Trophoblast cell (in vitro differentiated cells and primary cell): Measurements from ENCODE around the gene FNDC3B.

ENCODE experiments used
- DNase-seq, 2 donors: peaks; one replicate each; pipeline ENCODE4 v3.0.0-alpha.2; 2016
- H2AFZ ChIP-seq: 2 replicates; pipeline ENCODE4 v1.6.1; 2013; ENCODE audit warnings: low read length, moderate library complexity, mild to moderate bottlenecking; ENCODE audit not compliant: insufficient read depth, poor library complexity
- H2AK5ac ChIP-seq: 2 replicates; pipeline ENCODE4 v1.6.1; 2013; ENCODE audit warnings: mild to moderate bottlenecking, low read length
- H2BK120ac ChIP-seq: 2 replicates; pipeline ENCODE4 v1.6.1; 2013; ENCODE audit warnings: low read length, mild to moderate bottlenecking, moderate library complexity; ENCODE audit not compliant: insufficient read depth, poor library complexity
- H2BK12ac ChIP-seq: 2 replicates; pipeline ENCODE4 v1.6.1; 2013; ENCODE audit warnings: mild to moderate bottlenecking, low read length, moderate library complexity
- H2BK5ac ChIP-seq: 2 replicates; pipeline ENCODE4 v1.6.1; 2013; ENCODE audit warnings: low read length, low read depth, moderate library complexity, mild to moderate bottlenecking; ENCODE audit not compliant: poor library complexity
- H3K14ac ChIP-seq: 2 replicates; pipeline ENCODE4 v1.6.1; 2013; ENCODE audit warnings: mild to moderate bottlenecking, low read length
- H3K18ac ChIP-seq: 2 replicates; pipeline ENCODE4 v1.6.1; 2013; ENCODE audit warnings: mild to moderate bottlenecking, low read length
- H3K23ac ChIP-seq: 2 replicates; pipeline ENCODE4 v1.6.1; 2013; ENCODE audit warnings: low read length
- H3K27ac ChIP-seq: 2 replicates; pipeline ENCODE4 v1.5.1; 2013; ENCODE audit warnings: low read depth, mild to moderate bottlenecking, inconsistent platforms, low read length, moderate library complexity
- H3K27me3 ChIP-seq: 2 replicates; pipeline ENCODE4 v1.6.1; 2013; ENCODE audit warnings: inconsistent platforms, mild to moderate bottlenecking, low read length, moderate library complexity; ENCODE audit not compliant: insufficient read depth
- H3K36me3 ChIP-seq, 2 experiments: 1 replicate in 1 of 2; 2 replicates in 1 of 2; pipeline ENCODE4 v1.6.1; 2013; ENCODE audit warnings: low read length in 2 of 2, mild to moderate bottlenecking in 2 of 2, moderate library complexity in 1 of 2; ENCODE audit not compliant: insufficient read depth in 2 of 2, control insufficient read depth in 1 of 2
- H3K4ac ChIP-seq: 2 replicates; pipeline ENCODE4 v1.6.1; 2013; ENCODE audit warnings: low read depth, mild to moderate bottlenecking, low read length, moderate library complexity
- H3K4me1 ChIP-seq, 2 experiments: 1 replicate in 1 of 2; 2 replicates in 1 of 2; pipeline ENCODE4 v1.6.1; 2013; ENCODE audit warnings: low read length in 2 of 2, mild to moderate bottlenecking in 2 of 2, moderate library complexity in 1 of 2; ENCODE audit not compliant: insufficient read depth in 2 of 2, control insufficient read depth in 1 of 2
- H3K4me2 ChIP-seq: 2 replicates; pipeline ENCODE4 v1.6.1; 2013; ENCODE audit warnings: inconsistent platforms, mild to moderate bottlenecking, low read length, moderate library complexity
- H3K4me3 ChIP-seq: 2 replicates; pipeline ENCODE4 v1.5.1; 2013; ENCODE audit warnings: mild to moderate bottlenecking, low read depth, low read length, inconsistent platforms
- H3K79me1 ChIP-seq: one replicate; pipeline ENCODE4 v1.6.1; 2013; ENCODE audit warnings: low read length
- H3K79me2 ChIP-seq: 2 replicates; pipeline ENCODE4 v1.6.1; 2013; ENCODE audit warnings: low read length, mild to moderate bottlenecking; ENCODE audit not compliant: control insufficient read depth, insufficient read depth, poor library complexity
- H3K9ac ChIP-seq: 2 replicates; pipeline ENCODE4 v1.6.1; 2013; ENCODE audit warnings: mild to moderate bottlenecking, low read length
- H3K9me3 ChIP-seq: 2 replicates; pipeline ENCODE4 v1.6.1; 2013; ENCODE audit warnings: low read depth, mild to moderate bottlenecking, control low read depth, inconsistent platforms, low read length; ENCODE audit not compliant: insufficient read depth
- H4K12ac ChIP-seq: 2 replicates; pipeline ENCODE4 v1.6.1; 2013; ENCODE audit warnings: low read depth, mild to moderate bottlenecking, low read length, moderate library complexity
- H4K8ac ChIP-seq: 2 replicates; pipeline ENCODE4 v1.6.1; 2013; ENCODE audit warnings: low read depth, mild to moderate bottlenecking, low read length, moderate library complexity
- H4K91ac ChIP-seq: one replicate; pipeline ENCODE4 v1.6.1; 2013; ENCODE audit warnings: low read depth, mild to moderate bottlenecking, low read length, moderate library complexity
- WGBS: extraction: QIAGEN DNeasy Blood & Tissue Kit; methylation state at CpG from one replicate; pipeline ENCODE4 v1.1.7; 2013; ENCODE audit warnings: missing lambda C conversion rate; ENCODE audit not compliant: insufficient read length, insufficient coverage; ENCODE audit errors: extremely low coverage; 5-methylcytosine and 5-hydroxymethylcytosine counted together

FNDC3B gene

DNA sequence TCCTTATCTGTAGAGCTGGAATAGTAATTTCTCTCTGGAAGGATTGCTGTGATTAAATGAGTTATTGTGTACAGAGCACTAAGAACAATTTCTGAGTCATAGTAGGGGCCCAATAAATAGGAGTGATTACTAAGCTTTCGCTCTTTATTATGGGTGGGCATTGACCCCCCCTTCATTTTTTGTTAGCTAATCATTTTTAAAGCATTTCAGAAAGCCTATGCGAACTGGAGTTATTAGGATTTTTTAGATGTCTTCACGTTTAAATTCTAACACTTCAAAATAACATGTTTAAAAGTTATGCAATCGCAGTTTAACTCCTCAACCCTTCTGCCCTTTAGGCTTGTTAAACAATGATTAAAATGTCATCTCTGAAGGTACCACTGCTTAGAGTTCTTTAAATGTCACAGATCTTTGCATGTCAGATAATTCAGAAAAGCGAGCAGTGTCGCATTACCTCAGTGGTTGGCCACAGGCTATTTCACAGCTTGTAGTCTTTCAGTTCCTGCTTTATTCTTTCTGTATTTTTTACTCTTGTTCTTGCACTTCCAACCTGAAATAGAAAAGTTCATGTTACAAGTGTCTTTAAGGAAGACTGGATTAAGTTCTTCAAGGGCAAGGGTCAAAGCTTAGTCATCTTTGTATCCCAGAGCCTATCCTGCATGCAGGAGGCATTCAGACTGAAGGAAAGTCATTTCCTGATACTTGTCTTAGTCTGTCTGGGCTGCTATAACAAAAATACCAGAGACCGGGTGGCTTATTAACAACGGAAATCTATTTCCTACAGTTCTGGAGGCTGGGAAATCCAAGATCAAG, 102.9 kb downstream of the FNDC3B start:
- H3K9ac ChIP-seq: no peak overlapping the region
- peaks cover 4% of the 10 kb centered on the region for H3K79me1 ChIP-seq
- DNase-seq: peak; percentile 71 to 95
- peak overlapping the region; percentile 63 for H4K91ac ChIP-seq
- peaks cover 0 to 4% of the 10 kb centered on the region in 2 experiments for H3K36me3 ChIP-seq
- peak overlapping the region; percentile 4 for H3K14ac ChIP-seq
- WGBS: no CpG with 5 or more reads among the region's 8 CpGs
- no peaks in the 10 kb centered on the region for H3K27me3 ChIP-seq
- H3K79me2 ChIP-seq: peaks cover 6% of the 10 kb centered on the region
- no peak overlapping the region for H3K4me2 ChIP-seq
- no peak overlapping the region for H3K4me3 ChIP-seq
- no peak overlapping the region for H4K12ac ChIP-seq
- H3K27ac ChIP-seq: peak overlapping the region; percentile 85
- H2BK120ac ChIP-seq: no peak overlapping the region
- no peaks in the 10 kb centered on the region for H3K9me3 ChIP-seq
- H2AFZ ChIP-seq: no peak overlapping the region
- peaks cover 6 to 23% of the 10 kb centered on the region in 2 experiments for H3K4me1 ChIP-seq
- H2BK5ac ChIP-seq: peak overlapping the region; percentile 80
- peak overlapping the region; percentile 64 for H3K4ac ChIP-seq
- no peak overlapping the region for H2AK5ac ChIP-seq
- no peak overlapping the region for H3K18ac ChIP-seq
- H4K8ac ChIP-seq: peak overlapping the region; percentile 2
- no peak overlapping the region for H3K23ac ChIP-seq
- H2BK12ac ChIP-seq: peak overlapping the region; percentile 46

DNA sequence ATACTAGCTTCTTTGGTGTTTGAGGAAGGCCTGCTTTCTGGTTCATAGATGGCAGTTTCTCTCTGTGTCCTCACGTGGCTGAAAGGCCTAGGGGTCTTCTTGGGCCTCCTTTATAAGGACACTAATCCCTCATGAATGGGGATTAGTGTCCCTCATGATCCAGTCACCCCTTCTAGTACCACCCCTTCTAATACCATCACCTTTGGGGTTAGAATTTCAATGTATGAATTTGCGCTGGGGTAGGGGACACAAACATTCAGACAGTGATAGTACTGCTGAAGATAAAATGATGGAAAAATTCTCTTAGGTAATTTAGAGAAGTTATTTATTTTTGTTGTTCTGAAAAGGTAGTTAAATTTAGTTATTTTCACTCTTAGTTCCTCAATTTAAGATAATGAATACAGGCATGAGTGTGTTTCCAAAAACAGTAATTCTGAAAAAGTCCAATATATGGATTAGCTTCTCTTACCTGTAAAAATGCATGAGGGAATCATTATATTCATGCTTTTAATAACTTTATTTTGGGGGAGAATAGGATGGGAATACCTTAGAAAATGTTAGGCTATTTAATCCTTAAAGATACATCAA, 103.6 kb downstream of the FNDC3B start:
- peak overlapping the region; percentile 4 for H3K14ac ChIP-seq
- H4K12ac ChIP-seq: no peak overlapping the region
- H3K23ac ChIP-seq: no peak overlapping the region
- peak overlapping the region; percentile 85 for H3K27ac ChIP-seq
- no peak overlapping the region for H2AFZ ChIP-seq
- peaks cover 0 to 4% of the 10 kb centered on the region in 2 experiments for H3K36me3 ChIP-seq
- H2BK5ac ChIP-seq: peak overlapping the region; percentile 80
- H3K4me1 ChIP-seq: peaks cover 6 to 22% of the 10 kb centered on the region in 2 experiments
- H3K4me3 ChIP-seq: no peak overlapping the region
- peak overlapping the region; percentile 46 for H2BK12ac ChIP-seq
- no peaks in the 10 kb centered on the region for H3K27me3 ChIP-seq
- peak overlapping the region; percentile 64 for H3K4ac ChIP-seq
- H3K79me2 ChIP-seq: peaks cover 6% of the 10 kb centered on the region
- no peak overlapping the region for H3K9ac ChIP-seq
- no peak overlapping the region for H2BK120ac ChIP-seq
- H3K79me1 ChIP-seq: peaks cover 4% of the 10 kb centered on the region
- H3K9me3 ChIP-seq: no peaks in the 10 kb centered on the region
- no CpG with 5 or more reads among the region's 2 CpGs for WGBS
- peak overlapping the region; percentile 11 for H3K18ac ChIP-seq
- peak overlapping the region; percentile 63 for H4K91ac ChIP-seq
- no peak for DNase-seq
- H2AK5ac ChIP-seq: no peak overlapping the region
- peak overlapping the region; percentile 2 for H4K8ac ChIP-seq
- no peak overlapping the region for H3K4me2 ChIP-seq

DNA sequence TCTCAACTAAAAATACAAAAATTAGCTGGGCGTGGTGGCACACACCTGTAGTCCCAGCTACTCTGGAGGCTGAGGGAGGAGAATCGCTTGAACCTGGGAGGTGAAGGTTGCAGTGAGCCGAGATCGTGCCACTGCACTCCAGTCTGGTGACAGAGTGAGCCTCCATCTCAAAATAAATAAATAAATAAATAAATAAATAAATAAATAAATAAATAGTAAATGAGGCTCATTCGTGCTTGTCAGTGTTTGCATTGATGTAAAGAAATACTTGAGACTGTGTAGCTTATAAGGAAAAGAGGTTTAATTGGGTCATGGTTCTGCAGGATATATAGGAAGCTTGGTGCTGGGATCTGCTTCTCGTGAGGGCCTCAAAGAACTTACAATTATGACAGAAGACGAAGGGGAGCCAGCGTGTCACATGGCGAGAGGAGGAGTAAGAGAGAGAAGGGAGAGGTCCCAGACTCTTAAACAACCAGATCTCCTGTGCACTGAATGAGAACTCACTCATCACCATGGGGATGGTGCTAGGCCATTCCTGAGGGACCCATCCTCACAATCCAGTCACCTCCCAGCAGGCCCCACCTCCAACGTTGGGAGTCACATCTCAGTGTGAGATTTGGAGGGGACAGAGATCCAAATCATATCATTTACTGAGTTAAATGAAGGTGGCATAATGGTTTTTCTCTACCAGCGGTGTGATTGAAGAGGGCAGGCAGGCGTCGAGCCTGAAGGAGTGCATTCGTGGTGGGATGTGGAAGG, 104.5 kb downstream of the FNDC3B start:
- H3K9ac ChIP-seq: no peak overlapping the region
- H3K23ac ChIP-seq: no peak overlapping the region
- H4K8ac ChIP-seq: no peak overlapping the region
- peak overlapping the region; percentile 2 for H3K14ac ChIP-seq
- H4K91ac ChIP-seq: no peak overlapping the region
- peak overlapping the region; percentile 12 for H3K18ac ChIP-seq
- no peak overlapping the region for H2AK5ac ChIP-seq
- no peak for DNase-seq
- peak overlapping the region; percentile 5 for H2BK12ac ChIP-seq
- H3K4me1 ChIP-seq: peaks cover 6 to 18% of the 10 kb centered on the region in 2 experiments
- H3K27ac ChIP-seq: no peak overlapping the region
- no peak overlapping the region for H3K4me3 ChIP-seq
- H3K27me3 ChIP-seq: no peaks in the 10 kb centered on the region
- peak overlapping the region; percentile 57 for H3K4ac ChIP-seq
- H3K4me2 ChIP-seq: no peak overlapping the region
- no peak overlapping the region for H2BK5ac ChIP-seq
- WGBS: no CpG with 5 or more reads among the region's 14 CpGs
- H3K79me1 ChIP-seq: peaks cover 2% of the 10 kb centered on the region
- peaks cover 6% of the 10 kb centered on the region for H3K79me2 ChIP-seq
- peaks cover 0 to 4% of the 10 kb centered on the region in 2 experiments for H3K36me3 ChIP-seq
- H2BK120ac ChIP-seq: no peak overlapping the region
- no peak overlapping the region for H4K12ac ChIP-seq
- peak overlapping the region; percentile 10 for H2AFZ ChIP-seq
- H3K9me3 ChIP-seq: no peaks in the 10 kb centered on the region

DNA sequence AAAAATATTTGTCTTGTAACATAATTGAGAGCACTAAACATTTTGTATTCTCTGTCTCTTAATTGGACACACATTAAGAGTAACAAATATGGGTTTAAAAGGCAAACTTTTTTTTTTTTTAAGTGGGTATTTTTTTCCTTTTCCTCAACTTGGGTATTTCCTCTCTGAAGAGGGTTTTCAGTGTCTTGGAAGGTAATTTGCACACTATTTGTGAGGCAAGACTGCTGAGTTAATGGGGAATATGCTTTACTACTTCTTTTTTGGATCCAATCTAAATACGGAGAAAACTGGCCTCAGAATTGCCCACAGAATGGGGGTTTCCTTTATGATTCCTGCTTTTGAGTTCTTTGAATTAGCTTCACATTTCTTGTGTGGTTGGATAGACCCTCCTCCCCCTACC, 105.2 kb downstream of the FNDC3B start:
- Histone ChIP-seq H3K79me2 (peaks cover 6% of the 10 kb centered on the region), H3K27me3 (no peaks in the 10 kb centered on the region), H3K27ac (no peak overlapping the region), H3K18ac (no peak overlapping the region), H3K4me3 (no peak overlapping the region), H2BK12ac (no peak overlapping the region), H3K23ac (no peak overlapping the region), H3K9ac (no peak overlapping the region), H3K9me3 (no peaks in the 10 kb centered on the region), H3K4ac (no peak overlapping the region), H2AK5ac (no peak overlapping the region), H4K12ac (no peak overlapping the region), H3K4me2 (no peak overlapping the region), H2BK120ac (no peak overlapping the region), H2AFZ (no peak overlapping the region), H4K91ac (no peak overlapping the region), H3K14ac (no peak overlapping the region), H3K4me1 (peaks cover 6 to 18% of the 10 kb centered on the region in 2 experiments), H3K36me3 (peaks cover 0 to 4% of the 10 kb centered on the region in 2 experiments), H2BK5ac (no peak overlapping the region), H3K79me1 (peaks cover 2% of the 10 kb centered on the region), H4K8ac (no peak overlapping the region)
- WGBS: no CpG with 5 or more reads among the region's 1 CpG
- DNase-seq: no peak
